Measurements from ENCODE around the gene TENM4. TPM values are rescaled to one million over a fixed set of nuclear protein-coding genes. Genes with fewer than 3 reads are reported as not detected.

The TENM4 gene
- total and polyA plus RNA-seq, 10 of the 15 experiments (the other 5 are each of a cell fraction or from before 2014, with no cell fraction given): 0.03 to 0.12 (median 0.06) TPM; not detected in 7

DNA sequence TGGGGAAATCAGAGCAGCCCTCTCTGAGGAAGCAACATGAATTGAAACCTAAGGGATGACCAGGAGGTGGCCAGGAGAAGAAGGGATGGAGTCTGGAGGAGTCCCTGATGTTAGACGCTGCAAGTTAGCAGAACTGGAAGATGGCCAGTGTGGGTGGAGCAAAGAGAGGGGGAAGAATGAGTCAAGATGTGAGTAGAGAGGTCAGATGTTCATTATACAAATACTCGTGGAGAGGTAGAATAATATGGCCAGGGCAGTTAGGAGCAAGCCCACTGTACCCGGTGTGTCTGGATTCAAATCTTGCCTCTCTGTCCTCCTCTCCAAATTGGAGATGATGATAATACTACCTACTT is 242.0 kb downstream of the TENM4 start (continued):
- no peak for TF ChIP-seq TARDBP (IDR thresholded peaks at IDR 0.05; ENCODE audit: borderline replicate concordance)
- TF ChIP-seq IRF4 (IDR thresholded peaks at IDR 0.05; ENCODE audit: low read depth, low read length): no peak
- TF ChIP-seq KLF5 (IDR thresholded peaks at IDR 0.05; ENCODE audit: partially characterized antibody): no peak

- Histone ChIP-seq H3K9ac (ENCODE audit: control insufficient read depth, insufficient read depth, low read length) (no peak overlapping the region), H2AFZ (ENCODE audit: control insufficient read depth, low read depth, low read length) (no peak overlapping the region), H3K27me3 (replicated peaks in 1 of 2; ENCODE audit: control insufficient read depth in 2 of 2, insufficient read depth in 2 of 2, low read length in 1 of 2) (no peaks in the 10 kb centered on the region), H3K4me2 (ENCODE audit: control insufficient read depth, insufficient read depth) (no peak overlapping the region), H3K27ac (ENCODE audit: control insufficient read depth, insufficient read depth) (no peak overlapping the region), H3K4me1 (ENCODE audit: control insufficient read depth, insufficient read depth, low read length) (peaks cover 4% of the 10 kb centered on the region), H3K36me3 (ENCODE audit: control insufficient read depth in 2 of 2, insufficient read depth in 2 of 2, low read length in 1 of 2) (no peaks in the 10 kb centered on the region), H4K20me1 (ENCODE audit: control insufficient read depth, insufficient read depth) (no peaks in the 10 kb centered on the region), H3K4me3 (no peak overlapping the region), H3K9me3 (replicated peaks; ENCODE audit: control insufficient read depth, insufficient read depth, low read length) (no peaks in the 10 kb centered on the region; the same call in 2 of the 3 replicates), H3K79me2 (ENCODE audit: control insufficient read depth, insufficient read depth, low read length) (no peaks in the 10 kb centered on the region)
- in situ Hi-C loops (cut with MboI) (no loop called here), intact Hi-C loops (cut with micrococcal nuclease; ENCODE audit: unreplicated experiment) (no loop called here)
- POLR2A ChIA-PET: no interaction called here
- SMC1A ChIA-PET (ENCODE audit: uncharacterized antibody, unreplicated experiment): no interaction called here
- ATAC-seq: no peak
- 21% methylated on average over 7 of the region's 7 CpGs for WGBS (ENCODE audit: insufficient coverage, insufficient replicate concordance, low lambda C conversion rate, missing lambda C conversion rate)
- no peak for FAIRE-seq
- TF ChIP-seq BCL11A (IDR thresholded peaks at IDR 0.05; ENCODE audit: low read depth, low read length): no peak
- TF ChIP-seq NR2C1 (IDR thresholded peaks at IDR 0.05): no peak
- no peak for TF ChIP-seq CREM (IDR thresholded peaks at IDR 0.05; ENCODE audit: low read depth)
- TF ChIP-seq POLR2AphosphoS2 (IDR thresholded peaks at IDR 0.05; ENCODE audit: low read depth, low read length): no peak
- no peak for TF ChIP-seq ATF7 (IDR thresholded peaks at IDR 0.05; ENCODE audit: low read depth)
- TF ChIP-seq YY1 (IDR thresholded peaks at IDR 0.05; ENCODE audit: low read depth, low read length): no peak
- no peak for TF ChIP-seq ZBTB40 (IDR thresholded peaks at IDR 0.05; ENCODE audit: borderline replicate concordance)
- no peak for TF ChIP-seq FOXK2 (IDR thresholded peaks at IDR 0.05)
- RAD21 ChIA-PET (ENCODE audit: unreplicated experiment): no interaction called here
- CTCF ChIA-PET: no interaction called here
- BruUV-seq (replicated peaks): no TSS peak
- DNase-seq (ENCODE audit: low read depth, low spot score): no peak
Observed at GRCh38 chr11:79198203-79198897, 242.5 kb downstream of the TENM4 start.
